GM18511 (cell line): Measurements from ENCODE around the gene CNN2.
"Not testable (repeated sequence)": the region's sequence is repeated elsewhere in the genome, so short reads cannot be mapped to it uniquely, and the experiment has no call there.

Experiments
- ATAC-seq: cut with Tn5 transposase; IDR thresholded peaks from one replicate; pipeline ENCODE4 v1.9.1; 2021; ENCODE audit warnings: mild to moderate bottlenecking, moderate library complexity; ENCODE audit not compliant: unreplicated experiment

CNN2 gene

DNA sequence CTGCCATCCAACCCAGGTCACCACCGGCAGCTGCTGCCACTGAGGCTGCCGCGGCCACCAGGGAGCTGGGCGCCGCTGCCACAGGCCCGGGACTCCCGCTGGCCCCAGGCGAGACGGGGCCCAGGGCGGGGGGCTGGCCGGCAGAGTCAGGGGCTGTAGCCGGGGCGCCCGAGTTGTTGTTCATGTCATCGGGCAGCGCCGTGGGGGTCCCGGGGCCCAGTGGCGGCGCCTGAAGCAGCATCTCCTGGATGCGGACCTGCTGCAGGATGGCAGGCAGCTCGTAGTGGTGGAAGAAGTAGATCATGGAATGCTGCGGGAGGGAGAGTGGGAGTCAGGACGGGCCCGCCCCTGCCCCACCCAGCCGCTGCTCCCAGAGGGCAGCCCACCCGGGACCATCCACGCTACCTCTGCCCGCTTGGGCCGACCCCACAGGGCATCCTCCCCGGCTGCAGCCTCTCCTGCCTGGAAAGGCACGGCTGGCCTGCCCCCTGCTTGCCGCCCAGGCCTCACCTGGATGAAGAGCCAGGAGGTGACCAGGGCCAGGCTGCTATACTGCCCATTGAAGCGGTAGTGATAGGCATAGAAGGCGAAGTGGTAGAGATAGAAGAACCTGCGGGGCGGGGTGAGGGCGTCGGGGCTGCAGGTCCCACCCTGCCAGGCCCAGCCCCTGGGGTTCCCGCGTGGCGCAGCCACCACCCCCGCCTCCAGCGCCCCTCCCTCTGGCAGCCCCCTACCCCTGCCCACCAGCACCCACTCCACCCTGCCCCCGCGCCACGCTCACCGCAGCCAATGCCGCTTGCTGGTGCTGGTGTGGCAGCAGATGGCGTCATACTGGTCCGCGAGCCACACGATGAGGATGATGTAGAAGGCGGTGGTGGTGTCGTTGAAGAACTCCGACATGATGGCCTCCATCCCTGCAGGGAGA lies 15.6 kb upstream of the CNN2 start:
- no peak for ATAC-seq

DNA sequence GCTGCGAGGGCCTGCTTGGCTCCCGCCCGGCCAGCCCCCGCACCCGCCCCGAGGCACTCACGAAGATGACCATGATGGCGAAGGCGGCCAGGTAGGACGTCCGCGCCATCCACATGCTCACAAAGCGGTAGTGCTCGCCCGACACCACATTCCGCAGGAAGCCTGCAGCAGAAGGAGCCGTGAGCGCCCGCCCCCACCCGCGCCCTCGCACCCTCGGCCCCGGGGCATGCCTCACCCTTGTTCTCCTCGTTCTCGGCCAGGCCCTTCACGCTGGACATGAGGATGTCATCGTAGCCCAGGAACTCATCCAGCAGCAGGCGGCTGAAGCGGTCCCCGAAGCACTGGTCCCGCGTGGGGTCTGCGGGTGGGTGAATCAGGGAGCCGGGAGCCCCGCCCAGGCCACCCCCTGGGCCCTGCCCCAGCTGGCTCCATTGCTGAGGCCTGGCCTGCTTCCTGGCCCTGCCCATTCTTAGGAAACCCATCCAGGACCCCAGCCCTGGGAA lies 14.5 kb upstream of the CNN2 start:
- no peak for ATAC-seq

DNA sequence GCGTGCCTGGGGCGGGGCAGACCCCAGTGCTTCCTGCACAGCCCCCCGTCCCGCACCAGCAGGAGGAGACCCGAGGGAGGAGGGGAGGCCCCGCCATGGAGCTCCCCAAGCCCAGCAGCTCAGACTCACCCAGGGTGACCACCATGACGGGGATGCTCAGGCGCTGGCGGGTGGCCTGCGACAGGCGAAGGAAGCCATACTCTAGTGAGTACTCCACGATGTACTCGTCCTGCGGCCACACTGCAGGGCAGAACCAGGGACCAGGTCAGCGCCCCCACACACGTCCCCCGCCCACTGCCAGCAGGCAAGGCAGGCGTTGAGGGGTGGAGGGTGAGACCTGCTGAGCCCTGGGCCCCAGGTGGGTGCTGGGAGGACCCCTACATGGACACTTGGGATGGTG lies 14.1 kb upstream of the CNN2 start:
- ATAC-seq, result no peak

DNA sequence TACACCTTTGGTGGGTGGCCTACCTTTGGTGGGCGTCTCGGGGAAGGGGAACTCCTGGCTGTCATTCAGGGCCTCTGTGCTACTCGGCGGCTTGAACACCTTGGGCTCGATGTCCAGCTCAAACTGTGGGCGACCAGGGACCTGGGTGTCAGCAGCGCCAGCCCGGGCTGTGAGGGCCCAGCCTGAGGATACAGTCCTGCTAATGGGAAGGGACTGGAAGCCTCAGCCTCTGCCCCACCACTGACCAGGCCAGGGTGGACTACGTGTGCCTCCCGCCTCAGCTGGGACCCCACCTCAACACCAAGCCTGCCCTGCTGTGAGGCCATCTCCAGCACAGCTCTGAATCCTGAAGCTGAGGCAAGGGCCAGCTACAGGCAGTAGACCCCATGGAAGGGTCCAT lies 13.2 kb upstream of the CNN2 start:
- no peak for ATAC-seq

DNA sequence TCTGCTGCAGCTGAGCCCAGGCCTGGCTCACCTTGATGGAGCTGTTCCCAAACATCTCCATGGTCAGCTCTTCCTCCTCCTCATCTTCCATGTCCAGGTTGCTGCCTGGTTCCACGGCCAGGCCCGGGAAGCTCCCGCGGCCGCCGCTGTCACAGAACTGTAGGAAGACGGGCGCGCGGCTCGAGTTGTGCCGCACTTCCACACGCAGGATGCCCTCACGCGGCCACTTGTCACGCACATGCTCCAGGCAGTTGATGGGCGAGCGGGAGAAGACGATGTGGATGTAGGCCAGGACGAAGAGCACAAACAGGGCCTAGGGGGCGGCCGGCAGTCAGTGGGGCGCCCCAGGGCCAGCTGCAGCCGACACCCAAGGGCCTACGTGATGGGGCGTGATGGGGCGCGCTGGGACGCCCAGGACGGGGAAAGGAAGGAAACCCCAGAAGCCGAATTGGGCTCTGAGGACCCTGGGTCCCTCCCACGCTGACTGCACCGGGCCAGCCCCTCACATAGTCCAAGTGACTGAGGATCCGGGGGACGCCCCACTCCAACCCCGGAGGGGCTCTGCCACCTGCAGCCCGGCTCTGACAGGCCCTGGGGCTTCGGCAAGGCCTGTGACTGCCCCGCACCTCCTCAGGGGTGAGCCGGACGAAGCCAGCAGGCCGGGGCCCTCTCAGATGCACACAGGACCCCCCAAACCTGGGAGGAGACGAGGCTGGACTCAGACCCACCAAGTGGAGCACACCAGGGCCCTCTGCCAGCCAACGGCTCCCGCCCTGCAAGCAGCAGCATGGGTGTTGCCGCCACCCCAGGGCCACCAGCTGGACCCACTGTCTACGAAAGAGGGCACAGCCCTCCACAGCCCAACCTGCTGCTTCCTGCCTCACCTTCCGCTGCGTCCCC lies 12.0 kb upstream of the CNN2 start:
- no peak for ATAC-seq

DNA sequence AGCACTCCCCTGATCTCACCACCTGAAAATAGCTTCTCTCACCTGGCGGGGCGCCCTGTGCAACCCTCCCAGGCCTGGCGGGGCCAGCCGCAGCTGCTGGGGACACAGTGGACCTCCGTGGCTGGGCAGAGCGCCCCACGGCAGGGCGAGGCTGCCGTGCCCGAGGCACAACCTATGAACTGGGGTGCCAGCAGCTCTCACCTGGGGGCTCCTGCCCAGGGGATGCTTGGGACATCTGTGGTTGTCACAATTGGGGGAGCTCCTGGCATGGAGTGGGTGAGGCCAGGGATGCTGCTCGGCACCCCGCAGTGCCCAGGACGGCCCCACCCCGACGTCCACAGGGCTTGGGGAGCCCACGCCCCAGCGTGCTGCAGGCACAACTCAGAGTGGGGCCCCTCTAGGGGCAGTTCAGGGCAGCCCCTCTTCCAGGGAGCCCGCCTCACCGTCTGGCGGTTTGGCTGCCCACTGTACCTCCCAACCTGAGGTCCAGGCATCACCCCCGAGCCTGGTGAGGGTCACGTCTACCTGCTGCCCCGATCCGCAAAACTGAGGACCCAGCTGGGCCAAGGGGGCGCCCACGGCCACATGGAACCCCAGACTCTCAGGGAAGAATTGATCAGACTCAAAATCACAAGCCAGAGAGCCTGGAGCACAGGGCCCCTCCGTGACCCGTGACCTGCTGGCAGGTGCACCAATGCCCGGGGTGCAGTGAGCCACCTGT lies 11.2 kb upstream of the CNN2 start:
- ATAC-seq, result no peak

DNA sequence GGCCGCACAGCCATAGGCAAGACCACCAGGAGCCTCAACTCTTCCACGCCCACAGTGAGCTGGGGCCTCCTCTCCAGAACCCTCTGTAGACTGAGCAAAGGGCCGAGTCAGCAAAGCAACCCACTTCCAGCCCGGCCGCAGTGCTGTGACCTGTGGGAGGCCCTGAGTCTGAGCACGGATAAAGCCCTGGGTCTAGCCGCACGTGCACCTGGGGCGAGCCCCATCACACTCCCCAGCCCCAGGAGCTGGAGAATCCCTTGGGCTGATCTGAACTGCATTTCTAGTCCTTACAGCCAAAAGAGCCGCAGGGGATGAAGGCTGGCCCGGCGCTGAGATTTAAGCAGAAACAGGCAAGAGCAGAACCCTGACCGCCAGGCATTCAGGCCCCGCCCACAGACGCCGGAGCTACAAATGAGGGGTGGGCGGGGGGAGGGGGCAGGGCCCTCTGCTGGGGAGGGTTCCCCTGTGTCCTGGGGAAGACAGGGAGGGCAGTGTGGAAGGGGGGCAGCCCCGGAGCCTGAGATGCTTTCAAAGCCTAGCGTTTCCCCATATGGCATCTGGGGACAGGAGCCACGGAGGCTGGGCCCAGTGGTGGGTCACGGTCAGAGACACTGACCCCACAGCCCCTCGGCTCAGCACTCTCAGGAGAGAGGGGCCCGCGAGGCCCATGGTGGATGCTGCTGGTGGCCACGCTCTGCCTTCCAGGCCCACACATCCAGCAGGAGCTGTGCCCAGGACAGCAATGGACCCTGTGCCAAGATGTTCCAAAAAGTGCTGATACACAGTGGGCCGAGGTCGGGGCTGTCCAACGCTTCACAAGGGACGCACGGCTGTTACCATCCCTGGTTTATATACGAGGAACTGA lies 10.4 kb upstream of the CNN2 start:
- ATAC-seq, result no peak

DNA sequence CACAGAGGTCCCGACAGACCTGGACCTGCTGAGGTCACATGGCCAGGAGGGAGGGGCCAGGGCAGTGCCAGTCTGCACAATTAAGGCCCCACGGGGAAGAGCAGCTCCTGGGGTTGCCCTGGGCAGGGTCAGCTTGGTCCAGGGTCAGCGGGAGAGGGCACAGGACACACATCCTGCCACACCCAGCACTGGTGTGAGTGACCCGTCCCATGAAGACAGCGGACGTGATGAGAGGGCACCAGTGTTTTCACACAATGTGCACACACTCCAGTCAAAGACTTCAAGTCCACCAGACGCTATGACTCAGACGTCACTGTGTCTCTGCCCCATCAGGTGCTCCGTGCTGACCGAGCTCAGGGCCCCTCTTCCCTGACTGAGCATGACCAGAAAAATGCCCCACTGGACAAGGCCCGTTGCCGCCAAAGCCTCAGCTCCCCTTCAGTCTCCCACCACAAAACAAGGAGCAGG lies 9.7 kb upstream of the CNN2 start:
- ATAC-seq, result no peak

DNA sequence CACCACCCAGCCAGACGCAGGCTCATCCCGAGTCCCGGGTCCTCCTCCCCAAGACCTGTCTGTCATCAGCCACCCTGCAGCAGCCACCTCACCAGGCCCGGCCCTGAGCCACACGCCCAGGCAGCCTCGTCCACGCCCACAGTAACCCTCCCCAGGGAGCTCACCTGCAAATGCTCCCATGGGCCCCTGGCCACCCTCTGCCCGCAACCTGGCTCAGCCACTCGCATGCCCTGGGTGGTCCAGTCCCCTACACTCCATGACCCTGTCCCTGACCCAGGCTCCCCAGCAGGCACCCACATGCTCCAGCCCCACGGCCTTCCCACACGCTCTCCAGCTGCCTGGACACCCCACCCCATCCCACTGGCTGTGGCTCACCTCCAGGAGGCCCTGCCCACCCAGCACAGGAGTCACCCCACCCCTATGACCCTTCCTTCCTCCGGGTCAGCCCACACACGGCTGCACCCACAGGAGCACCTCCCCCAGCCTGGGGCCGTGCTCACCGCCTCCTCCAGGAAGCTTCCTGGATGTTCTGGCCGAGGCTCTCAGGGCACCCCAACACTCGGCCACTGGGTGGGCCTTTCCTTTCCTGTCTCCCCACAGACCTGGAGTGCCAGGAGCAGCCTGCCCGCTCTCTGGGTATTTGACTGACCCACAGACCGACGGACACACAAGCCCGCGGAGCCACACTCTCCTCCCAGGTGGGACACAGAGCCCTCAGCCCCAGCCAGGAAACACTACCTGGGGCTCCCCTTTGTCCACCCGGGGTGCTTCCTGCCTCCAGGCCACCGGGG lies 9.1 kb upstream of the CNN2 start:
- no peak for ATAC-seq

DNA sequence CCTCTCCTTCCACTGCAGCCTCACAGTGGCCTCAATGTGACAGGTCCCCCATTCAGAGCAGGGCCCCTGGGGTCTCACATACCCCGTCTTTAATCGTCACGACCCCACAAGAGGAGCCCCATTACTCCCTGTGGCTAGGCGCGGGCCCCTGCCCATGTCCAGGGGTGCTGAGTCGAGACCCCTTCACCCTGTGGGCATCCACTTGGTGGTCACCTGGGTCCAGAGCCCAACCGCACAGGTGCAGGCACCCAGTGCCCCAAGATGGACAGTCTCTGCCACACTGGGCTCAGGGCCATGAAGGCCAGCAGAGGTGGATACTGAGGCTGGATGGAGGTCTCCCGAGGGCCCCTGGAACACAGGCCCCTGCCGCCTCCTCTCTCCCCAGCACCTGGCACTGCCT lies 8.5 kb upstream of the CNN2 start:
- no peak for ATAC-seq

DNA sequence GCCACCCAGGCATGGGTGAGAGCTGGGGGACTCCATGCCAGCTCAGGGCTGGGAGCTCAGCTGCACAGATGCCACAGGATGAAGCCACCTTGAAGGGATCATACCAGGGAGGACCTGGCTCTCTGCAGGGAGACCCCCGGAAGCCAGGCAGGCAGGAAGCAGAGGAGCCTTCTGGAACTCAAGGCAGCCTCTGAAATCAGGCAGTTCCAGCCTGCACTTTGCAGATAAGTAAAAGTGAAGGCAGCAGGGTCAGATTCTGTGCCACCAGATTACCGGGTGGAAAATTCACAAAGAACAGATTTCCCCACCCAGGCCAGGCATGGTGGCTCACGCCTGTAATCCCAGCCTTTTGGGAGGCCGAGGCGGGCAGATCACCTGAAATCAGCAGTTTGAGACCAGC lies 8.0 kb upstream of the CNN2 start:
- no peak for ATAC-seq

DNA sequence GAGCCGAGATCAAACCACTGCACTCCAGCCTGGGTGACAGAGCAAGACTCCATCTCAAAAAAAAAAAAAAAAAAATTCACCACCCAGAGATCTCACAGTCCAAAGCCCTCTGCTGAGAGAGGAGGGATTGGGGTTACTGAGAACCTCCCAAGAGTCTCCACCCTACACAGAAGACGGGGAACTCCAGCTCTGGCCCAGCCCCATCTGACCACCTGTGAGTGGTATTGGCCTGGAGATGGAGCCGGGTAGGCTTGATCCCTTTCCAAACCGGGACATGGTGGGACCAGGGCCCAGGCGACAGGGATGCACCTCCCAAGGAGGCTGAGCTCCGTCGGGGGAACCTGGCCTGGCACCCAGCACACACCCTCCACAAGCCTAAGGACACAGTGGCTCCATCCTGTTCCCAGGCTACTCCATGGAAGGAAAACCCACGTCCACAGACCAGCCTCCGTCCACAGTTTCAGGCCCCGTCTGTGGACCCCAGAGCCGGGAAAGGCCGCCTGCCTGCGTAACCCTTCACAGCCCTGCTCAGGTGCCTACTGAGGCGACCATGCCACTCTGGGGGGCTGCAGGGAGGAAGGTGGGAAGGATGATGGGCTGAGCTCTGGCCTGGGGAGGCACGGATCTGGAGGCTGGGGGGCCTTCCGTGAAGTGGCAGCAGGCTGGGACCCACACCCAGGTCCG lies 7.3 kb upstream of the CNN2 start:
- no peak for ATAC-seq

DNA sequence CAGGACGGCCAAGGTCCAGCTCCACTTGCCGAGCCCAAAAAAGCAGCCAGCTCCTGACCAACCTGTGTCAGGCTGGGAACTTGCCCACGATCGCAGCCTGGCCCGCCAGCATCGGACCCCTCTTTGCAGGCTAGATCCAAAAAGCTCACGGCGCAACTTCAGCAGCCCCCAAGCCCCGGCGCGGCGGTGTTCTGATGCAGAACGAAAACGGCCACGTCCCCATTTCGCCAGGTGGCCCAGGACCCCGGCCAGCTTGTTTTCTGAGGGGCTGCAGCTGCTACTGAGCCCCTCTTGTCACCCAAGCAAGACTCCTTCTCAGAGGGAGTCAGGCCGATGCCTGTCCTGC lies 6.8 kb upstream of the CNN2 start:
- no peak for ATAC-seq

DNA sequence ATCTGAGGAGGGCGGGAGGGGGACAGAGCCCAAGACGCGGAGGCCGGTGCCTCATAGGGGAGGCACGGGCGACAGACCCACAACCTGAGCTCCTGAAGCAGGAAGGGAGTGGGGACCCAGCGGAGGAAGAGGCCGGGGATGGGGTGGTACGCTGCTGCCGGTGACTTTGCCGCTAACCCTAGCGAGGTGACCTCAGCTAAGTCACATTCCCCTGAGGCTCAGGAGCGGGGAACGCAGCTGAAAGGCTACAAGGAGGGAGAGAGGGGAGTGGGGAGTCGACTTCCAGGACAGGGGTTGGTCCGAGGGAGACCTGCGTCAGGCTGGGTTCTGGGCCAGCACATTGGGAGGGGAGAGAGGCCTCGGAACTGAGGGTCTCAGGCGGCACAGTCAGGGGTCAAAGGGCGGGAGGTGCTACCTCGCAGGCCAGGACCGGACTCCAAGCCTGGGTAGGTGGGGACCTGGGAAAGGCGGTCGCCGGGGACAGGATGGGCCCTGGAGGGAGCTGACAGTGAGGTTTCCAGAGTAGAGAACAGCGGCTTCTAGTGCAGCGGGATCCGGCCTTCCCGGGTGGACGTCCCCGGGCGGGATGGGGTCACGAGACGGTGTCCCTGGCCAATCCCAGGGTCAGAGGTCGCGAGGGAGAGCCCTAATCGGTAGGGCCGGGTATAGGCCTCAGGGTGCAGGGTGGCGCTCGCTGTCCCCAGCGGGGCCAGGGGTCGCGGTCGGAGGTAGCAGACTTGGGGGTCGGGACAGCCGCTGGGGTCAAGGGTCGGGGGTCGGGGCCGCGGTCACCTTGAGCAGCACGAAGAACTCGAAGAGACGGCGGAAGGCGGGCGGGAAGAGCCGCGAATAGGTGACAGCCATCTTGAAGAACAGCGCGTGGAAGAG lies 6.2 kb upstream of the CNN2 start:
- no peak for ATAC-seq

DNA sequence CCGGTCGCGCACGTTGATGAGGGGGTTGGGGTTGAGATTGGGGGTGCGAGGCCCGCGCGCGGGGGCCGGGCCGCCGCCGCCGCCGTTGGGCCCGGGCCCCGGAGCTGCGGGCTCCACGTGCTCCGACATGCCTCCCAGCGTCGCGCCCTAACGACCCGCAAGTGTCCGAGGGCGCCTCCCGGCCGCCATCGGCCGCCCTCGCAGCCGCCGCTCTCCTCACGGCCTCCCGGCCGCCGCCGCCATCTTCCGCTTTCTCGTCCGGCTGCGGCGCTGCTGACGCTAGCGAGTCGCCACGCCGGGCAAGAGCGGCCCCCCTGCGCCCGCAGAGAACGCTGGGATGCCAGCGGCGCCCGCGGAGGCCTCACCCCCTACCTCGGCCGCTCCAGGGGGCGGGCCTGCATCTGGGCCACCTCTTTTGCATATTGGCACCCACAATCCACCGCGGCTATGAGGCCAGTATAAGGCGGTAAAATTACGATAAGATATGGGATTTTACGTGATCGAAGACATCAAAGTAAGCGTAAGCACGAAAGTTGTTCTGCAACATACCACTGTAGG lies 5.5 kb upstream of the CNN2 start, which contains the start of gene TMEM259:
TMEM259 (minus strand) TSS at position 256 of the 558 bp plus-strand sequence; CDS start at position 129, 127 bp downstream.
- peak; percentile 79 for ATAC-seq

DNA sequence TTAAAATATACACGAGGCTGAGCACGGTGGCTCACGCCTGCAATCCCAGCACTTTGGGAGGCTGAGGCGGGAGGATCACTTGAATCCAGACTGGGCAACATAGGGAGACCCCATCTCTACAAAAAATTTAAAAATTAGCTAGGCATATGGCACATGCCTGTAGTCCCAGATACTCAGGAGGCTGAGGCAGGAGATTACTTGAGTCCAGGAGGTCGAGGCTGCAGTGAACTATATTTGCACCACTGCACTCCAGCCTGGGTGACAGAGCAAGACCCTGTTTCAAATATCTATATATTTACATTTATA lies 2.6 kb upstream of the CNN2 start:
- ATAC-seq, result not testable (repeated sequence)

DNA sequence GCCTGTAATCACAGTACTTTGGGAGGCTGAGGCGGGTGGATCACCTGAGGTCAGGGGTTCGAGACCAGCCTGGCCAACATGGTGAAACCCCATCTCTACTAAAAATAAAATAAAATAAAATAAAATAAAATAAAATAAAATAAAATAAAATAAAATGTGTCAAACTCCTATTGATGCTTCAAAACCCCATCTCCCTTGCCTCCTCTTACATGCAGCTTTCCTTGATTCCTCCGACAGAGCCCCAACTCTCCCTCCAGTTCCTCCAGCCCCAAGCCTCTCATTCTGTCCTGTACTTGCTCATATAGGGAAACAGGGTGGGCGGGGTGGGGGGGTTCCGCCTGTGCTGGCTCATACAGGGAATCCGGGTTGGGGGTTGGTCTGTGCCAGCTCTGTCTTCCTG lies 1.3 kb upstream of the CNN2 start:
- not testable (repeated sequence) for ATAC-seq
